Activated CD4-positive, alpha-beta memory T cell treated with anti-CD3 and anti-CD28 coated beads, Interleukin-2, amount 10 ng/mL, durations not matched to agents 7 days and 5 days (primary cell): ENCODE measurements around the gene CALR. TPM values are rescaled to one million over a fixed set of nuclear protein-coding genes. Genes with fewer than 3 reads are reported as not detected.
"Not testable (repeated sequence)": the region's sequence is repeated elsewhere in the genome, so short reads cannot be mapped to it uniquely, and the experiment has no call there.

Experiments
- CTCF ChIA-PET: fragments of 350-600 bp; sonication (Branson Sonifier 250); formaldehyde crosslinking; loops from one replicate; lab custom pipeline; 2021; ENCODE audit warnings: antibody characterized with exemption, inconsistent platforms; lab: Charles Lee
- POLR2A ChIA-PET: fragments of 350-600 bp; sonication (Branson Sonifier 250); formaldehyde crosslinking; loops from one replicate; lab custom pipeline; 2021; ENCODE audit warnings: antibody characterized with exemption; lab: Charles Lee
- DNase-seq: peaks from one replicate; pipeline ENCODE4 v3.0.0-alpha.2; 2020
- H3K27ac Mint-ChIP-seq: one replicate; pipeline ENCODE4 v1.8.0; 2021; ENCODE audit warnings: mild to moderate bottlenecking, mixed read lengths
- H3K27me3 Mint-ChIP-seq: one replicate; pipeline ENCODE4 v1.8.0; 2021; ENCODE audit warnings: mixed read lengths
- H3K36me3 Mint-ChIP-seq: one replicate; pipeline ENCODE4 v1.8.0; 2021; ENCODE audit warnings: low read depth, mixed read lengths
- H3K4me1 Mint-ChIP-seq: one replicate; pipeline ENCODE4 v1.8.0; 2021; ENCODE audit warnings: mixed read lengths
- H3K4me3 Mint-ChIP-seq: one replicate; pipeline ENCODE4 v1.8.0; 2021; ENCODE audit warnings: mild to moderate bottlenecking, mixed read lengths
- H3K9me3 Mint-ChIP-seq: one replicate; pipeline ENCODE4 v1.8.0; 2021; ENCODE audit warnings: mixed read lengths
- total RNA-seq, 2 experiments: library from RNA; stranded (reverse); gene quantifications; one replicate each; pipeline ENCODE4 v1.2.3, GENCODE V29; 2021

The CALR gene
- total RNA-seq, 2 experiments from 2014 or later = 640 to 660 TPM

- H3K27ac Mint-ChIP-seq = peak overlapping the region; percentile 80
- peak overlapping the region; percentile 85 for H3K4me3 Mint-ChIP-seq
- peaks cover 37% of the 10 kb centered on the region for H3K36me3 Mint-ChIP-seq
- peaks cover 2% of the 10 kb centered on the region for H3K27me3 Mint-ChIP-seq
- no peaks in the 10 kb centered on the region for H3K9me3 Mint-ChIP-seq
- ChIA-PET CTCF (interaction anchor here (1.0 to 5.4 kb wide), 2 partner anchors 9 to 21 kb away, joined by 3 to 45 read pairs; no protein-coding TSS in a partner anchor), POLR2A (interaction anchor here (0.8 to 5.1 kb wide), 8 partner anchors 9 to 212 kb away, joined by 3 to 43 read pairs (median 10); partner anchors contain the start of genes CALR, FARSA, GCDH and RAD23A)
- no peak for DNase-seq
- peaks cover 37% of the 10 kb centered on the region for H3K4me1 Mint-ChIP-seq
Observed at GRCh38 chr19:12955996-12956395, 17.6 kb downstream of the CALR start.

GRCh38 chr19:12956446-12957388, 18.3 kb downstream of the CALR start, which contains the start of gene GADD45GIP1:
Gene GADD45GIP1 (minus strand): TSS chr19:12957223. CDS start chr19:12957212, 11 bp downstream.
- H3K4me1 Mint-ChIP-seq = peaks cover 34% of the 10 kb centered on the region
- H3K9me3 Mint-ChIP-seq = no peaks in the 10 kb centered on the region
- H3K36me3 Mint-ChIP-seq = peaks cover 30% of the 10 kb centered on the region
- peak within 1 kb of the TSS; percentile 85 for H3K4me3 Mint-ChIP-seq
- peaks cover 2% of the 10 kb centered on the region for H3K27me3 Mint-ChIP-seq
- DNase-seq = peak; percentile 86
- ChIA-PET POLR2A (interaction anchor here (0.8 to 5.1 kb wide), 9 partner anchors 8 to 211 kb away, joined by 3 to 43 read pairs (median 8); partner anchors contain the start of genes CALR, FARSA, GCDH and RAD23A), CTCF (interaction anchor here (0.5 to 5.4 kb wide), 3 partner anchors 8 to 238 kb away, joined by 3 to 45 read pairs (median 3); no protein-coding TSS in a partner anchor)
- peak within 1 kb of the TSS; percentile 93 for H3K27ac Mint-ChIP-seq

- H3K27ac Mint-ChIP-seq = peak overlapping the region; percentile 93
- H3K36me3 Mint-ChIP-seq = peaks cover 24% of the 10 kb centered on the region
- H3K4me3 Mint-ChIP-seq = peak overlapping the region; percentile 83
- H3K9me3 Mint-ChIP-seq, DNase-seq, H3K27me3 Mint-ChIP-seq: not testable (repeated sequence)
- ChIA-PET POLR2A (interaction anchor here (1.0 to 5.1 kb wide), 7 partner anchors 11 to 210 kb away, joined by 3 to 43 read pairs (median 8); partner anchors contain the start of genes CALR, FARSA, GCDH and RAD23A), CTCF (interaction anchor here (0.5 to 5.4 kb wide), 3 partner anchors 7 to 237 kb away, joined by 3 to 45 read pairs (median 4); no protein-coding TSS in a partner anchor)
- H3K4me1 Mint-ChIP-seq = peaks cover 34% of the 10 kb centered on the region
Observed at GRCh38 chr19:12957389-12957952, 19.1 kb downstream of the CALR start.

- CTCF ChIA-PET = no interaction called here
- peaks cover 9% of the 10 kb centered on the region for H3K36me3 Mint-ChIP-seq
- POLR2A ChIA-PET = no interaction called here
- no peaks in the 10 kb centered on the region for H3K9me3 Mint-ChIP-seq
- no peak overlapping the region for H3K4me3 Mint-ChIP-seq
- DNase-seq = no peak
- peaks cover 25% of the 10 kb centered on the region for H3K4me1 Mint-ChIP-seq
- H3K27me3 Mint-ChIP-seq = peaks cover 7% of the 10 kb centered on the region
- H3K27ac Mint-ChIP-seq = no peak overlapping the region
Observed at GRCh38 chr19:12959481-12959880, 21.1 kb downstream of the CALR start.

GRCh38 chr19:12965017-12965811, 26.8 kb downstream of the CALR start:
- peak; percentile 85 for DNase-seq
- peak overlapping the region; percentile 79 for H3K27ac Mint-ChIP-seq
- H3K27me3 Mint-ChIP-seq = peaks cover 5% of the 10 kb centered on the region
- POLR2A ChIA-PET = interaction anchor here (0.8 to 2.1 kb wide), 14 partner anchors 10 to 313 kb away, joined by 3 to 13 read pairs (median 4); partner anchors contain the start of genes CALR, FARSA, GCDH and RAD23A
- peaks cover 8% of the 10 kb centered on the region for H3K4me1 Mint-ChIP-seq
- no peaks in the 10 kb centered on the region for H3K9me3 Mint-ChIP-seq
- CTCF ChIA-PET = interaction anchor here (0.5 to 5.8 kb wide), 71 partner anchors 11 to 1064 kb away, joined by 3 to 88 read pairs (median 4); partner anchors contain the start of genes CALR, DHPS, DNASE2 and FARSA
- peak overlapping the region; percentile 90 for H3K4me3 Mint-ChIP-seq
- no peaks in the 10 kb centered on the region for H3K36me3 Mint-ChIP-seq

- H3K27ac Mint-ChIP-seq = no peak overlapping the region
- no peaks in the 10 kb centered on the region for H3K9me3 Mint-ChIP-seq
- no peak for DNase-seq
- no peaks in the 10 kb centered on the region for H3K36me3 Mint-ChIP-seq
- H3K4me3 Mint-ChIP-seq = peak overlapping the region; percentile 53
- peaks cover 5% of the 10 kb centered on the region for H3K27me3 Mint-ChIP-seq
- peaks cover 8% of the 10 kb centered on the region for H3K4me1 Mint-ChIP-seq
- ChIA-PET POLR2A (interaction anchor here (0.8 to 2.1 kb wide), 14 partner anchors 11 to 312 kb away, joined by 3 to 13 read pairs (median 4); partner anchors contain the start of genes CALR, FARSA, GCDH and RAD23A), CTCF (interaction anchor here (0.5 to 5.8 kb wide), 65 partner anchors 11 to 1064 kb away, joined by 3 to 88 read pairs (median 4); partner anchors contain the start of genes CALR, DHPS, DNASE2 and FARSA)
Observed at GRCh38 chr19:12965812-12966135, 27.4 kb downstream of the CALR start.

GRCh38 chr19:12967907-12968306, 29.5 kb downstream of the CALR start:
- Mint-ChIP-seq H3K27me3 (peaks cover 3% of the 10 kb centered on the region), H3K27ac (no peak overlapping the region), H3K36me3 (no peaks in the 10 kb centered on the region), H3K4me3 (no peak overlapping the region), H3K4me1 (peaks cover 8% of the 10 kb centered on the region), H3K9me3 (no peaks in the 10 kb centered on the region)
- ChIA-PET POLR2A (interaction anchor here (1.0 kb wide), 1 partner anchor 125 kb away, joined by 3 read pairs; no protein-coding TSS in a partner anchor), CTCF (interaction anchor here (0.7 to 5.8 kb wide), 9 partner anchors 9 to 871 kb away, joined by 3 to 88 read pairs (median 3); no protein-coding TSS in a partner anchor)
- DNase-seq = no peak

GRCh38 chr19:12969292-12969988, 31.0 kb downstream of the CALR start, which contains the start of gene DAND5:
Gene DAND5 (plus strand): TSS chr19:12969576. CDS start chr19:12969661, 85 bp downstream.
- H3K27ac Mint-ChIP-seq = no peak within 1 kb of the TSS
- no peak for DNase-seq
- H3K27me3 Mint-ChIP-seq = no peaks in the 10 kb centered on the region
- ChIA-PET POLR2A (no interaction called here), CTCF (interaction anchor here (5.8 kb wide), 1 partner anchor 8 kb away, joined by 88 read pairs; no protein-coding TSS in a partner anchor)
- H3K4me1 Mint-ChIP-seq = peaks cover 8% of the 10 kb centered on the region
- no peaks in the 10 kb centered on the region for H3K9me3 Mint-ChIP-seq
- H3K4me3 Mint-ChIP-seq = no peak within 1 kb of the TSS
- no peaks in the 10 kb centered on the region for H3K36me3 Mint-ChIP-seq

GRCh38 chr19:12970070-12970820, 31.8 kb downstream of the CALR start:
- Mint-ChIP-seq H3K27ac (no peak overlapping the region), H3K9me3 (no peaks in the 10 kb centered on the region), H3K36me3 (no peaks in the 10 kb centered on the region), H3K27me3 (no peaks in the 10 kb centered on the region), H3K4me1 (peaks cover 4% of the 10 kb centered on the region), H3K4me3 (no peak overlapping the region)
- DNase-seq = no peak
- CTCF ChIA-PET = interaction anchor here (5.8 kb wide), 1 partner anchor 7 kb away, joined by 88 read pairs; no protein-coding TSS in a partner anchor
- POLR2A ChIA-PET = no interaction called here

- CTCF ChIA-PET = interaction anchor here (3.1 to 7.7 kb wide), 2 partner anchors 6 to 88 kb away, joined by 10 to 88 read pairs; partner anchors contain the start of gene DAND5
- Mint-ChIP-seq H3K4me1 (no peaks in the 10 kb centered on the region), H3K27ac (no peak overlapping the region), H3K27me3 (peaks cover 5% of the 10 kb centered on the region), H3K4me3 (no peak overlapping the region), H3K9me3 (no peaks in the 10 kb centered on the region), H3K36me3 (no peaks in the 10 kb centered on the region)
- no peak for DNase-seq
- POLR2A ChIA-PET = no interaction called here
Observed at GRCh38 chr19:12973236-12973635, 34.8 kb downstream of the CALR start.
